ENCODE data around the gene KCNQ4. TPM values are rescaled to one million over a fixed set of nuclear protein-coding genes. Genes with fewer than 3 reads are reported as not detected.

The KCNQ4 gene
- total and polyA plus RNA-seq, 10 of the 15 experiments (the other 5 are each of a cell fraction or from before 2014, with no cell fraction given) = 0.04 to 0.18 (median 0.08) TPM; not detected in 2

GRCh38 chr1:40753142-40753882 is 30.3 kb upstream of the KCNQ4 start (continued):
- TF ChIP-seq, protein P1, sequence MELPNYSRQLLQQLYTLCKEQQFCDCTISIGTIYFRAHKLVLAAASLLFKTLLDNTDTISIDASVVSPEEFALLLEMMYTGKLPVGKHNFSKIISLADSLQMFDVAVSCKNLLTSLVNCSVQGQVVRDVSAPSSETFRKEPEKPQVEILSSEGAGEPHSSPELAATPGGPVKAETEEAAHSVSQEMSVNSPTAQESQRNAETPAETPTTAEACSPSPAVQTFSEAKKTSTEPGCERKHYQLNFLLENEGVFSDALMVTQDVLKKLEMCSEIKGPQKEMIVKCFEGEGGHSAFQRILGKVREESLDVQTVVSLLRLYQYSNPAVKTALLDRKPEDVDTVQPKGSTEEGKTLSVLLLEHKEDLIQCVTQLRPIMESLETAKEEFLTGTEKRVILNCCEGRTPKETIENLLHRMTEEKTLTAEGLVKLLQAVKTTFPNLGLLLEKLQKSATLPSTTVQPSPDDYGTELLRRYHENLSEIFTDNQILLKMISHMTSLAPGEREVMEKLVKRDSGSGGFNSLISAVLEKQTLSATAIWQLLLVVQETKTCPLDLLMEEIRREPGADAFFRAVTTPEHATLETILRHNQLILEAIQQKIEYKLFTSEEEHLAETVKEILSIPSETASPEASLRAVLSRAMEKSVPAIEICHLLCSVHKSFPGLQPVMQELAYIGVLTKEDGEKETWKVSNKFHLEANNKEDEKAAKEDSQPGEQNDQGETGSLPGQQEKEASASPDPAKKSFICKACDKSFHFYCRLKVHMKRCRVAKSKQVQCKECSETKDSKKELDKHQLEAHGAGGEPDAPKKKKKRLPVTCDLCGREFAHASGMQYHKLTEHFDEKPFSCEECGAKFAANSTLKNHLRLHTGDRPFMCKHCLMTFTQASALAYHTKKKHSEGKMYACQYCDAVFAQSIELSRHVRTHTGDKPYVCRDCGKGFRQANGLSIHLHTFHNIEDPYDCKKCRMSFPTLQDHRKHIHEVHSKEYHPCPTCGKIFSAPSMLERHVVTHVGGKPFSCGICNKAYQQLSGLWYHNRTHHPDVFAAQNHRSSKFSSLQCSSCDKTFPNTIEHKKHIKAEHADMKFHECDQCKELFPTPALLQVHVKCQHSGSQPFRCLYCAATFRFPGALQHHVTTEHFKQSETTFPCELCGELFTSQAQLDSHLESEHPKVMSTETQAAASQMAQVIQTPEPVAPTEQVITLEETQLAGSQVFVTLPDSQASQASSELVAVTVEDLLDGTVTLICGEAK (IDR thresholded peaks at IDR 0.05; ENCODE audit: borderline replicate concordance) = no peak
- TF ChIP-seq, protein P2, sequence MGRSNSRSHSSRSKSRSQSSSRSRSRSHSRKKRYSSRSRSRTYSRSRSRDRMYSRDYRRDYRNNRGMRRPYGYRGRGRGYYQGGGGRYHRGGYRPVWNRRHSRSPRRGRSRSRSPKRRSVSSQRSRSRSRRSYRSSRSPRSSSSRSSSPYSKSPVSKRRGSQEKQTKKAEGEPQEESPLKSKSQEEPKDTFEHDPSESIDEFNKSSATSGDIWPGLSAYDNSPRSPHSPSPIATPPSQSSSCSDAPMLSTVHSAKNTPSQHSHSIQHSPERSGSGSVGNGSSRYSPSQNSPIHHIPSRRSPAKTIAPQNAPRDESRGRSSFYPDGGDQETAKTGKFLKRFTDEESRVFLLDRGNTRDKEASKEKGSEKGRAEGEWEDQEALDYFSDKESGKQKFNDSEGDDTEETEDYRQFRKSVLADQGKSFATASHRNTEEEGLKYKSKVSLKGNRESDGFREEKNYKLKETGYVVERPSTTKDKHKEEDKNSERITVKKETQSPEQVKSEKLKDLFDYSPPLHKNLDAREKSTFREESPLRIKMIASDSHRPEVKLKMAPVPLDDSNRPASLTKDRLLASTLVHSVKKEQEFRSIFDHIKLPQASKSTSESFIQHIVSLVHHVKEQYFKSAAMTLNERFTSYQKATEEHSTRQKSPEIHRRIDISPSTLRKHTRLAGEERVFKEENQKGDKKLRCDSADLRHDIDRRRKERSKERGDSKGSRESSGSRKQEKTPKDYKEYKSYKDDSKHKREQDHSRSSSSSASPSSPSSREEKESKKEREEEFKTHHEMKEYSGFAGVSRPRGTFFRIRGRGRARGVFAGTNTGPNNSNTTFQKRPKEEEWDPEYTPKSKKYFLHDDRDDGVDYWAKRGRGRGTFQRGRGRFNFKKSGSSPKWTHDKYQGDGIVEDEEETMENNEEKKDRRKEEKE (IDR thresholded peaks at IDR 0.05) = no peak
- TF ChIP-seq MEF2A (IDR thresholded peaks at IDR 0.05; ENCODE audit: insufficient read depth, low read depth, low read length) (no peak), ZNF207 (IDR thresholded peaks at IDR 0.05; ENCODE audit: borderline replicate concordance) (no peak), NFIC (IDR thresholded peaks at IDR 0.05; ENCODE audit: low read depth, low read length) (no peak), RUNX3 (IDR thresholded peaks at IDR 0.05; ENCODE audit: low read length) (peak; percentile 53), EZH2 (IDR thresholded peaks at IDR 0.05; ENCODE audit: borderline replicate concordance, control insufficient read depth, low read depth, low read length) (no peak)
- TF ChIP-seq, protein P3, sequence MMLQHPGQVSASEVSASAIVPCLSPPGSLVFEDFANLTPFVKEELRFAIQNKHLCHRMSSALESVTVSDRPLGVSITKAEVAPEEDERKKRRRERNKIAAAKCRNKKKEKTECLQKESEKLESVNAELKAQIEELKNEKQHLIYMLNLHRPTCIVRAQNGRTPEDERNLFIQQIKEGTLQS (IDR thresholded peaks at IDR 0.05; ENCODE audit: borderline replicate concordance, extremely low read depth, low read depth, low read length) = no peak
- TF ChIP-seq, protein P4, sequence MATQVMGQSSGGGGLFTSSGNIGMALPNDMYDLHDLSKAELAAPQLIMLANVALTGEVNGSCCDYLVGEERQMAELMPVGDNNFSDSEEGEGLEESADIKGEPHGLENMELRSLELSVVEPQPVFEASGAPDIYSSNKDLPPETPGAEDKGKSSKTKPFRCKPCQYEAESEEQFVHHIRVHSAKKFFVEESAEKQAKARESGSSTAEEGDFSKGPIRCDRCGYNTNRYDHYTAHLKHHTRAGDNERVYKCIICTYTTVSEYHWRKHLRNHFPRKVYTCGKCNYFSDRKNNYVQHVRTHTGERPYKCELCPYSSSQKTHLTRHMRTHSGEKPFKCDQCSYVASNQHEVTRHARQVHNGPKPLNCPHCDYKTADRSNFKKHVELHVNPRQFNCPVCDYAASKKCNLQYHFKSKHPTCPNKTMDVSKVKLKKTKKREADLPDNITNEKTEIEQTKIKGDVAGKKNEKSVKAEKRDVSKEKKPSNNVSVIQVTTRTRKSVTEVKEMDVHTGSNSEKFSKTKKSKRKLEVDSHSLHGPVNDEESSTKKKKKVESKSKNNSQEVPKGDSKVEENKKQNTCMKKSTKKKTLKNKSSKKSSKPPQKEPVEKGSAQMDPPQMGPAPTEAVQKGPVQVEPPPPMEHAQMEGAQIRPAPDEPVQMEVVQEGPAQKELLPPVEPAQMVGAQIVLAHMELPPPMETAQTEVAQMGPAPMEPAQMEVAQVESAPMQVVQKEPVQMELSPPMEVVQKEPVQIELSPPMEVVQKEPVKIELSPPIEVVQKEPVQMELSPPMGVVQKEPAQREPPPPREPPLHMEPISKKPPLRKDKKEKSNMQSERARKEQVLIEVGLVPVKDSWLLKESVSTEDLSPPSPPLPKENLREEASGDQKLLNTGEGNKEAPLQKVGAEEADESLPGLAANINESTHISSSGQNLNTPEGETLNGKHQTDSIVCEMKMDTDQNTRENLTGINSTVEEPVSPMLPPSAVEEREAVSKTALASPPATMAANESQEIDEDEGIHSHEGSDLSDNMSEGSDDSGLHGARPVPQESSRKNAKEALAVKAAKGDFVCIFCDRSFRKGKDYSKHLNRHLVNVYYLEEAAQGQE (IDR thresholded peaks at IDR 0.05; ENCODE audit: low read depth, low read length) = no peak
- TF ChIP-seq, protein P5, sequence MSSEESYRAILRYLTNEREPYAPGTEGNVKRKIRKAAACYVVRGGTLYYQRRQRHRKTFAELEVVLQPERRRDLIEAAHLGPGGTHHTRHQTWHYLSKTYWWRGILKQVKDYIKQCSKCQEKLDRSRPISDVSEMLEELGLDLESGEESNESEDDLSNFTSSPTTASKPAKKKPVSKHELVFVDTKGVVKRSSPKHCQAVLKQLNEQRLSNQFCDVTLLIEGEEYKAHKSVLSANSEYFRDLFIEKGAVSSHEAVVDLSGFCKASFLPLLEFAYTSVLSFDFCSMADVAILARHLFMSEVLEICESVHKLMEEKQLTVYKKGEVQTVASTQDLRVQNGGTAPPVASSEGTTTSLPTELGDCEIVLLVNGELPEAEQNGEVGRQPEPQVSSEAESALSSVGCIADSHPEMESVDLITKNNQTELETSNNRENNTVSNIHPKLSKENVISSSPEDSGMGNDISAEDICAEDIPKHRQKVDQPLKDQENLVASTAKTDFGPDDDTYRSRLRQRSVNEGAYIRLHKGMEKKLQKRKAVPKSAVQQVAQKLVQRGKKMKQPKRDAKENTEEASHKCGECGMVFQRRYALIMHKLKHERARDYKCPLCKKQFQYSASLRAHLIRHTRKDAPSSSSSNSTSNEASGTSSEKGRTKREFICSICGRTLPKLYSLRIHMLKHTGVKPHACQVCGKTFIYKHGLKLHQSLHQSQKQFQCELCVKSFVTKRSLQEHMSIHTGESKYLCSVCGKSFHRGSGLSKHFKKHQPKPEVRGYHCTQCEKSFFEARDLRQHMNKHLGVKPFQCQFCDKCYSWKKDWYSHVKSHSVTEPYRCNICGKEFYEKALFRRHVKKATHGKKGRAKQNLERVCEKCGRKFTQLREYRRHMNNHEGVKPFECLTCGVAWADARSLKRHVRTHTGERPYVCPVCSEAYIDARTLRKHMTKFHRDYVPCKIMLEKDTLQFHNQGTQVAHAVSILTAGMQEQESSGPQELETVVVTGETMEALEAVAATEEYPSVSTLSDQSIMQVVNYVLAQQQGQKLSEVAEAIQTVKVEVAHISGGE (CRISPR knock-in tag; IDR thresholded peaks at IDR 0.05) = no peak

Data from GM12878 (cell line).